NCI-H2029 treated with DMSO at 0.1 percent for 48 hours (cell line): Measurements from ENCODE around the gene SOHLH1.

Source experiments
- DNase-seq: peaks from one replicate; lab custom pipeline; 2025; lab: John Stamatoyannopoulos, UW

Gene SOHLH1

GRCh38 chr9:135701959-135702721, 2.9 kb upstream of the SOHLH1 start, which contains the start of gene KCNT1:
Gene KCNT1 (plus strand): TSS chr9:135702185. CDS start chr9:135702259, 74 bp downstream.
- no peak for DNase-seq

- no peak for DNase-seq
Measured at GRCh38 chr9:135701067-135701958, 2.0 kb upstream of the SOHLH1 start.

- DNase-seq = no peak
Measured at GRCh38 chr9:135700525-135700924, 1.2 kb upstream of the SOHLH1 start.

DNA sequence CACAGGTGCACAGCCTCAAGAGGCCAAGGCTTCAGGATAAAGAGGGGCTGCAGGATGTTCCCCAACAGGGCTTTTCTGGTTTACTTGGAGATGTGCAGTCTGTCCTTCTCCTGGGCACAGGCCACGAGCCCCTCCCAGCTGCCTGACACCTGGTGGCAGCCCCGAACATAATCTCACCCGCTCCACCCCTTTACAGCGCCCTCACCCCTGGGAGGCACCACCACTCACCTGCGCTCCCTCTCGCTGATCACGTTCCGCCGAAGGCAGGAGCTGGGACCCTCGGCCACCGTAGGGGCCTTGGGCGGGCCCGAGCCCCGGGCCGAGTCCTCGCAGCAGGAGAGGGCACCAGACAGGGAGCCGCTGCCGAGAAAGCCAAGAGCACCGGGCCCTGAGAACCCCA, 514 bp downstream of the SOHLH1 start:
- no peak for DNase-seq

DNA sequence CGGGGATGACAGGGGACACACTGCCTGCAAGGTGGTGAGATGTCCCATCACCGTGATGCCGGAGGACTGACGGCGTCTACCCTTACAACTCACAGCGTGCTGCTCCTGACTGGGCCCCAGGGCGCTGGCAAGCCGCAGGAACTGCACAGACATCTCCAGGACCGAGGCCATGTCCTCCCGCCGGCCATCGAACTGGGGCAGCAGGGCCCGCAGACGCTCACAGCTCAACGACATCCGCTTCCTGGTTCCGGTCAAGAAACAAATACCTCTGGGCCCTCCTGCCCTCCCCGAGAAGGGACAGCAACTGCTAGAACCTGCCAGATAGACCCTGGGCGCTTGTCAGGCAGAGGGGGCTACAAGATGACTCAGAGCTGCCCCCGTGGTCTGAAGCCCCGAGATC, 1.0 kb downstream of the SOHLH1 start:
- DNase-seq = no peak

GRCh38 chr9:135697226-135697625, 2.1 kb downstream of the SOHLH1 start:
- no peak for DNase-seq

- DNase-seq = no peak
Measured at GRCh38 chr9:135696446-135696845, 2.8 kb downstream of the SOHLH1 start.

- no peak for DNase-seq
Measured at GRCh38 chr9:135695642-135696041, 3.6 kb downstream of the SOHLH1 start.

DNA sequence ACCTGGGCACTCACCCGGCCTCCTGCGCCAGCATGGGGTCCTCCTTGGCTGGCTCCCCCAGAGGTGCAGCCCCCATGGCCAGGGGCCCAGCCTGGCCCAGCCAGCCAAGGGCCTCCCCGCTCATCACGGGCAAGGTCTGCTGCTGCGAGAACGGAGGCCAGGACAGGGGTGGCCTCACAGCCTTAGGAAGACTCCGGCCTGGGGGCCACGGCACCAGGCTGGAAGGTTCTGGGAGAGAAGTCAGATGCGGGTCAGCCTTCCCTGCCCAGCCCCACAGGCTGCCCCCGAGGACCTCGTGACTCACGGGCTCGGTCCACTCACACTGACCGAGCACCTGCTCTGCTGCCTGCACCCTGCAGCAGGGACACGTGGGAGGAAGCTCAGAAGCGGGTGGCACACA, 4.2 kb downstream of the SOHLH1 start:
- no peak for DNase-seq

DNA sequence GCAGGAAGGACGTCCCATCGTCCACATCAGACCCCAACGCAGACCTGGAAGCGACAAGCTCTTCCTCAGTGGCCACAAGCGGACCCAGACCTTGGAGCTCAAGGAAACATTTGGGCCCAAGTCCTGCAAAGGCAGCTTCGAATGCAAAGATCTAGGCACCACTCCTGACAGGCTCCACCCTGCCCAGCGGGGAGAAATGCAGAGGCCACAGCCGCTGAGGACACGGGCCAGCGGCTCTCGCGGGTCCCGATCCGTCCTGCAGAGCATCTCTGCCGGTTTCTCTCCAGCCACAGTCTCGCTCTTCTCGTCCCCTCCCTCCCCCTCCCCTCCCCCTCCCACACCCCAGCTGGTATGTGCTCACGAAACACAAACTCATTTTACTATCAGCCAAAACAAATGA, 4.9 kb downstream of the SOHLH1 start:
- DNase-seq = no peak

DNA sequence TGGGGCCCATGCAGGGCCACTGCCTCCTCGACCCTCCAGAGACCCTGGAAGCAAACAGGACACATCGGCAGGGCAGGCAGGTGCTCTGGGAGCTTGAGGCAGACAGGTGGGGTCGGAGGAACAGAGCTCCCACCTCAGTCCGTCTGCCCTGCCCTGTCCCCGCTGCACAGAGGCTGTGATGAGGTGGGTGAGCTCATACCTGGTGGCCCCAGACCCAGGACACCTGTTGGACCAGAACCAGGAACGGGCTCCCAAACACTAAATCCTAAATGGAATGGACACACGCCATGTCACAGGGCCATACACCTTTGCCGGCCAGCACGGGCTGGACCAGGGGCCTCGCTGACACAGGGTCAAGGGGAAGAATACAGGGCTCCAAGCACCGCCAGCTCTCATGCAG, 5.5 kb downstream of the SOHLH1 start:
- no peak for DNase-seq

DNA sequence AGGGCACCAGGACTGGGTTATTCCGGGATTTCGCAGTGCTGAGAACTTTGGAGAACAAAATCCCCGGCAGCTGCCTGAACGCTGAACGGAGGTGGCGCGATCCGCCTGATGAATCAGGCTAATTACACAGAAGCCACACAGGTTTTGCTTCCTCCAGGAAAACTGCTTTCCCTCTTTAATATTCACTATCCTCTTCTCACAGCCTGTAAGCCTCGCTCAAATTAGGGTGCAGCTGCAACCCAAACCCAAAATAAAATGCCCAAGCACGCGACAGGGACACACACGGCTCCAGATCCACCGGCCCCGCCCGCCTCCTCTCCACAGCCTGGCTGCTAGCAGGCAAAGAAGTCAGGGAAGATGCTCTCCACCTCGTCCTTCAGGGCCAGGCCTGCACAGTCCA, 6.0 kb downstream of the SOHLH1 start:
- no peak for DNase-seq

GRCh38 chr9:135692410-135692809, 6.9 kb downstream of the SOHLH1 start:
- no peak for DNase-seq

DNA sequence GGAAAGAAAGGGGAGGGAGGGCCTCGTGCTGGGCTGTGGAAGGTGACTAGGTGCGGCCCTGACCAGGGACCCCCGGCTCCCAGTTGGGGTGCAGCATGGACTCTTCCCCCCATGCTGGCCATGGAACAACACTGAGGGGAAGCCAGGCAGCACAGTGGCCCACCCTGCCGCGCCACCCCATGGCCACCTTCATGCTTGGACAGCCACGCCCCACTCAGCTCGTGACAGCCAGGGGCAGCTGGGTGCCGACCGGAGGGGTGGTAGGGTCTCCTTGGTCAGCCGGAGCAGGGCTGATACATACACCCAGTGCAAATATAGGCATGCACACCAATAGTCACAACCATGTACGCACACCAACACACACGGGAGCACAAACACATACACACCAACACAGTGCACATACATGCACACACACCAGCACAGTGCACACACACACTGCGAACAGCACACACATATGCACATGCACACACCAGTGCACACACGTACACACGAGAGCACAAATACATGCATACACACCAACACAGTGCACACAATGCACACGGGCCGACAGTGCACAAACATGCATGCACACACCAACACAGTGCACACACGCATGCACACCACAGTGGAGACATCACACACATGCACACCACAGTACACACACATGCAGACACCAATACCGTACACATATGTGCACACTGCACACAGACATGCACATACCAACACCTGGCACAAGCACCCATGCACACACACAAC, 8.3 kb downstream of the SOHLH1 start:
- no peak for DNase-seq

GRCh38 chr9:135689011-135689410, 10.3 kb downstream of the SOHLH1 start:
- no peak for DNase-seq

- DNase-seq = no peak
Measured at GRCh38 chr9:135687216-135687615, 12.1 kb downstream of the SOHLH1 start.

DNA sequence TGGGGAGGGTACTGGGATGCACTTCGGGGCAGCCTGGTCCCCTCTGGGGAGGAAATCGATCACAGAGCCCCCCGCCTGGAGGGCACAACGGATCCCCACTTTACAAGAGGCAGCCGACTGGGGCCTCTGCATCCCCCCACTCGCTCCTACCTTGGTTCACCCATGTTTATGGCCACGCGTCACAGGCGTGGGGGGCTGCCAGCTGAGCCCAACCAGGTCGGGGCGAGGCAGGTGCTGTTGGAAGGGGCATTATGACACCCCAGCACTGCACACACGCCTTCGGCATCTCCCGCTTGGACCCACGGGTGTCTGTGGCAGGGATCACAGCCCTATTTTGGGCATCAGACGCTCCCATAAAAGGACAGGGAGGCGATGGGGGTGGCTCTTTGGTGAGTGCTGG, 14.6 kb downstream of the SOHLH1 start:
- DNase-seq = no peak

DNA sequence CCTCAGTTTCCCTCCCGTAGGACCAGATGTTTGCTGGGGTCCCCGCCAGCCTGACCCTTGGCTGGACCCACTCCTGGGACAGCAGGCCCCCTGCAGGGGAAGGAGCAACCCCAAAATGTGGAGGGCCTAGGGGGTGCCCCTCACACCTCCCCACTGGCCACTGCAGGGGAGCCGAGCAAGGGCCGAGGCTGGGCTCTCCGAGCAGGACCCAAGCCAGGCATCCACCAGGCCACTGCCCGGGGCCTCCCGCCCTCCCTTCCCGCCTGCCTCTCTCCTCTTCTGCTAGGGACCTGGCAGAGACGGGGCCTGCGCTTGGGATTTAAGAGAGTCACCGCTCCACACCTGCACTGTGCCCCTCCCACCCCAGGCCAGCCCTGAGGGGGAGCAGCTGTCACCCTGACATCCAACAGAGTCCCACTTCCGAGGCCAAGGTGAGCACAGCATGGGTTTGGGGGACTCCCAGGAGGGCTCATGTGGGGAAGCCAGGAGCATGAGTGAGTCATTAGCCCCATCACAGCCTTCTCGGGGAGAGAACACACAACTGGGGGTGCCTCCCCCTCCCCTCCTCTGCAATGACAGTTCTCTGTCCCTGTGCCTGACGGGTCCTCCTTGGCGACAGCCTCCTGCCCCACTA, 15.8 kb downstream of the SOHLH1 start:
- DNase-seq = no peak

- no peak for DNase-seq
Measured at GRCh38 chr9:135681161-135681560, 18.1 kb downstream of the SOHLH1 start.

DNA sequence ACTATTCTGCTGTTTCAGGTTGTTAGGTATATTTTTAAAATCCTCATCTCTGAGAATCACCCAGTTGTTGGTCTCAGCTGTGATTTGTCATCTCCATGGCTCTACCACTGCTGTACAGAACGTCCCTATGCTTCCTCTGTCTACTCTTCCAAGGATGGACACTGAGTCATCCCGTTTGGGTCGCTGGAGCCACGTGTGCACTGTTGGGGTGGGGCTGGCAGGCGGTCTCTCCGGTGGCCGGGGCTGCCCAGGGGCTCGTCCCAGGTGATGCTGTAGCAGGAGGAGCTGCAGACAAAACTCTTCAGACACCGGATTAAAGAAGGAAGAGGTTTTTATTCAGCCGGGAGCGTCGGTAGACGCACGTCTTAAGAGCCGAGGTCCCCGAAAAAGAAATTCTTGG, 19.2 kb downstream of the SOHLH1 start:
- DNase-seq = no peak

- no peak for DNase-seq
Measured at GRCh38 chr9:135678236-135679017, 20.9 kb downstream of the SOHLH1 start.
